GM21367 (cell line): ENCODE measurements around the gene ZBP1.

Experiments used
- ATAC-seq: cut with Tn5 transposase; IDR thresholded peaks from one replicate; pipeline ENCODE4 v1.9.1; 2021; ENCODE audit not compliant: unreplicated experiment

The ZBP1 gene

GRCh38 chr20:57561356-57562279 is 58.6 kb downstream of the ZBP1 start:
- no peak for ATAC-seq

- ATAC-seq, result no peak
Measured at GRCh38 chr20:57560554-57561355, 59.5 kb downstream of the ZBP1 start, which contains the start of gene PCK1. PCK1 (plus strand) TSS chr20:57561110; CDS start chr20:57561412, 302 bp downstream.

- ATAC-seq, result no peak
Measured at GRCh38 chr20:57559658-57560553, 60.3 kb downstream of the ZBP1 start.

- ATAC-seq, result no peak
Measured at GRCh38 chr20:57559289-57559634, 61.0 kb downstream of the ZBP1 start.

GRCh38 chr20:57558614-57559288 is 61.5 kb downstream of the ZBP1 start:
- ATAC-seq, result no peak

GRCh38 chr20:57557926-57558613 is 62.2 kb downstream of the ZBP1 start:
- ATAC-seq, result no peak

GRCh38 chr20:57556980-57557274 is 63.3 kb downstream of the ZBP1 start:
- no peak for ATAC-seq

GRCh38 chr20:57555457-57556184 is 64.6 kb downstream of the ZBP1 start:
- ATAC-seq, result no peak
